Lower lobe of right lung (tissue), 2 donors: ENCODE results near the gene TMED9. TPM values are rescaled to one million over a fixed set of nuclear protein-coding genes. Genes with fewer than 3 reads are reported as not detected.

ENCODE experiments used
- ATAC-seq, 2 donors: fragments of 200-7000 bp; cut with Tn5 transposase; one replicate each; pipeline ENCODE4 v1.9.1; 2020 to 2022; ENCODE audit warnings: mild to moderate bottlenecking in 2 of 2, moderate library complexity in 2 of 2
- DNase-seq: peaks from one replicate; pipeline ENCODE4 v3.0.0-alpha.2; 2020
- H3K27ac ChIP-seq: fragments of 200-600 bp; one replicate; pipeline ENCODE4 v1.8.0; 2022
- H3K27me3 ChIP-seq: fragments of 200-600 bp; one replicate; pipeline ENCODE4 v1.8.0; 2022; ENCODE audit warnings: low read depth
- H3K36me3 ChIP-seq: fragments of 200-600 bp; one replicate; pipeline ENCODE4 v1.8.0; 2022; ENCODE audit warnings: mild to moderate bottlenecking
- H3K4me1 ChIP-seq: fragments of 200-600 bp; one replicate; pipeline ENCODE4 v1.8.0; 2022
- H3K4me3 ChIP-seq: fragments of 200-600 bp; one replicate; pipeline ENCODE4 v1.8.0; 2022; ENCODE audit warnings: mild to moderate bottlenecking
- H3K9me3 ChIP-seq: fragments of 200-600 bp; one replicate; pipeline ENCODE4 v1.8.0; 2022
- intact Hi-C: fragments of 100-400 bp; cut with DNase I; formaldehyde crosslinking; loops from one replicate; pipeline ENCODE4 v1.11.0; 2022
- total RNA-seq: library from RNA; stranded (reverse); fragmentation: NEBNext Ultra II Directional; extraction: Animal tissue kit (Norgen Biotek cat#: 25700); gene quantifications from one replicate; pipeline ENCODE4 v1.2.1, GENCODE V29; 2021
- TF ChIP-seq, protein P1 (sequence below): fragments of 200-600 bp; IDR thresholded peaks from one replicate; pipeline ENCODE4 v1.8.0; 2022; ENCODE audit warnings: antibody characterized with exemption, mild to moderate bottlenecking
- donor health status: DM: no; HTN: yes; CAD: no; lungs with severe emphysema.

TMED9 gene
- total RNA-seq, 1 donor from 2014 or later = 132 TPM

DNA sequence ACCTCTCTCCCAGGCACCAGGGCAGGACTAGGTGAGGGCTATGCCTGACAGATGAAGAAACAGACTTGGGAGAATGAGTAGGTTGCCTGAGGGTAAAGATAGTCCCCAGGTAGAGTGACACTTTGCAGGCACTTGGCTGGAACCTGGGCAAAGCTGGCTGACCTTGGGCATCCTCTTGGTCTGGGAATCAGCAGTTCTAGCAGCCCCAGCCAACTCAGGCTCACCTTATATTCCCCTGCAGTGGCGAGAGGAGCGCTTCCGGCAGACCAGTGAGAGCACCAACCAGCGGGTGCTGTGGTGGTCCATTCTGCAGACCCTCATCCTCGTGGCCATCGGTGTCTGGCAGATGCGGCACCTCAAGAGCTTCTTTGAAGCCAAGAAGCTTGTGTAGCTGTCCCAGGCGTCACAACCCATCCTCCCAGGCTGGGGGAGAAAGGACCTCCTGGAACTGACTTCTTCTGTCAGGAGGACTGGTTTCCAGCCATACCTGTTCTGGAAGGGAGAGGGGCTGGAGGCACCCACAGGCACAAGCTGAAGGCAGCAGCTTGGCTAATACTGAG, 3.1 kb downstream of the TMED9 start:
- DNase-seq (no peak), ATAC-seq (no peak)
- Histone ChIP-seq H3K4me3 (no peak overlapping the region), H3K9me3 (no peaks in the 10 kb centered on the region), H3K36me3 (peaks cover 38% of the 10 kb centered on the region), H3K27ac (no peak overlapping the region), H3K27me3 (peaks cover 5% of the 10 kb centered on the region), H3K4me1 (peaks cover 17% of the 10 kb centered on the region)
- TF ChIP-seq, protein P1, sequence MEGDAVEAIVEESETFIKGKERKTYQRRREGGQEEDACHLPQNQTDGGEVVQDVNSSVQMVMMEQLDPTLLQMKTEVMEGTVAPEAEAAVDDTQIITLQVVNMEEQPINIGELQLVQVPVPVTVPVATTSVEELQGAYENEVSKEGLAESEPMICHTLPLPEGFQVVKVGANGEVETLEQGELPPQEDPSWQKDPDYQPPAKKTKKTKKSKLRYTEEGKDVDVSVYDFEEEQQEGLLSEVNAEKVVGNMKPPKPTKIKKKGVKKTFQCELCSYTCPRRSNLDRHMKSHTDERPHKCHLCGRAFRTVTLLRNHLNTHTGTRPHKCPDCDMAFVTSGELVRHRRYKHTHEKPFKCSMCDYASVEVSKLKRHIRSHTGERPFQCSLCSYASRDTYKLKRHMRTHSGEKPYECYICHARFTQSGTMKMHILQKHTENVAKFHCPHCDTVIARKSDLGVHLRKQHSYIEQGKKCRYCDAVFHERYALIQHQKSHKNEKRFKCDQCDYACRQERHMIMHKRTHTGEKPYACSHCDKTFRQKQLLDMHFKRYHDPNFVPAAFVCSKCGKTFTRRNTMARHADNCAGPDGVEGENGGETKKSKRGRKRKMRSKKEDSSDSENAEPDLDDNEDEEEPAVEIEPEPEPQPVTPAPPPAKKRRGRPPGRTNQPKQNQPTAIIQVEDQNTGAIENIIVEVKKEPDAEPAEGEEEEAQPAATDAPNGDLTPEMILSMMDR = no peak
- intact Hi-C loops = no loop called here

DNA sequence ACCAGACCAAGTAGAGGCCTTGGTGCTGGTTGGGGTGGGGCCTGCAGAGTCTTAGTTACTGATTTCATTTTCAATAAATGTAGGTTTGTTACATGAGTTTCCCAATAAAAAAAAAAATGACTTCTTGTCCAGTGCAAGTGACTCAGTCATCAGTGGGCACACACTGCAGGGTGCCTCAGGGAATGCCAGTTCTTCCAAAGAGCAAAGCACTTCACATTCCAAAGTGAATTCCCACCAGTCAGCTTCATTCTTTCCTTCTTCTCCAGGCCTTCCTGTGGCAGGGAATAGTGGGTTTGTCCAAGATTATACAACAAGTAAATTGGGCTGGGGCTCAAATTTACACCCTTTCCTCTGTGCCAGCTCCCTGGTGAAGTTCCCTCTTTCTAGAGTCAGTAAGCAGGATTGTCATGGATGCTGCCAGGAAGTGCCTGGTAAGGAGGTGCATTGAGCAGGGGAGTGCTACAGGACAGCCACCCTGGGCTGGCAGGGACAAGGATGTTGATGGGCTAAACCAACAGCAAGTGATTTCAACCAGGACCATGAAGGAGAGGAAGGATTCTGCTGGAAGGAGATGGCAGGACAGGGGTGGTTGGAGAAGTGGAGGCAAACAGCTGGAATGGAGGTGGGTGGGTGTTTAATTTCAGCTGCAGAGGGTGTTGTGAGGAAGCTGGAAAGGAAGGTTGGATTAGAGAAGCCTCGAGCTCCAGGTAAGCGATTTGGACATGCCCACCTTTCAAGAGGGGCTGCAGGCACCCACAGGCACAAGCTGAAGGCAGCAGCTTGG, 4.2 kb downstream of the TMED9 start:
- intact Hi-C loops = no loop called here
- Histone ChIP-seq H3K27me3 (no peaks in the 10 kb centered on the region), H3K4me1 (peaks cover 24% of the 10 kb centered on the region), H3K36me3 (peaks cover 38% of the 10 kb centered on the region), H3K4me3 (no peak overlapping the region), H3K9me3 (no peaks in the 10 kb centered on the region), H3K27ac (no peak overlapping the region)
- DNase-seq (no peak), ATAC-seq (no peak)
- TF ChIP-seq, protein P1 = no peak

DNA sequence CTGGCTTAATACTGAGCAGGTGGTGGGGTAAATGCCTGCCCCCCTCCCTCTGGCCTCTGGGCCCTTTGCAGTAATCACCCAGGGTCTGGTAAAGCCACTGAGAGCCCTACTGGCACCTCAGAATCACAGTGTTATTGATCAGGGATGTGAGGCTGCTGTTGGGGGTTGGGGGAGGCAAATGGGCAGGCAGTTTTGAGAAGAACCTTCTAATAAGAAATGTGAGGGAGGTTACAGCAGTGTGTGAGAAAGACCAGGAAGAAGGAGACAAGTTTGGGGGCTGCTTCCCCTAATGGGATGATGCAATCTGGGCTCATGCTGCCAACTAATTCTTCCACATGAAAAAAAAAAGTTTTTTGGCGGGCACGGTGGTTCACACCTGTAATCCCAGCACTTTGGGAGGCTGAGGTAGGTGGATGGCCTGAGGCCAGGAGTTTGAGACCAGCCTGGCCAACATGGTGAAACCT, 4.8 kb downstream of the TMED9 start:
- intact Hi-C loops = no loop called here

DNA sequence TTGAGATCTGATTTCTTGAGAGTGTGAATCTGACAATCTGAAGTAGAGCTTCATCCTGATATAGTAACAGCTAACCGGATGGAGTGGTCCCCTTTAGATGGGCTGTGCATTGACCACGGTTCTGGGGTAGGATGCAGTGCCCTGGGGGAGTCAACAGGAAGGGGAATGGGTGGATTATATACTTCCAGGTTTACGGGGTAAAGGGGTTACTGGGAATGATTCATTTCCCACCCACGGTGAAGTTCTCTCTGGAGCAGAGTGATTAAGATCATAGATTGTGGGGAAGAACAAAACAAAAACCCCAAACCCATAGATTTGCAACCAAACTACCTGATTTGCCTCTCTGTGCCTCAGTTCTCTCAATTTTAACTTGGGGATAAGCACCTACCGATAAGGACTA, 6.5 kb downstream of the TMED9 start:
- Histone ChIP-seq H3K9me3 (no peaks in the 10 kb centered on the region), H3K4me1 (peaks cover 17% of the 10 kb centered on the region), H3K27ac (no peak overlapping the region), H3K4me3 (no peak overlapping the region), H3K36me3 (peaks cover 33% of the 10 kb centered on the region), H3K27me3 (no peaks in the 10 kb centered on the region)
- TF ChIP-seq, protein P1 = no peak
- ATAC-seq (no peak), DNase-seq (no peak)
- intact Hi-C loops = no loop called here

More for the DNA sequence above, 4.8 kb downstream of the TMED9 start:
- DNase-seq = no peak
- Histone ChIP-seq H3K27me3 (no peaks in the 10 kb centered on the region), H3K4me3 (no peak overlapping the region), H3K27ac (no peak overlapping the region), H3K4me1 (peaks cover 28% of the 10 kb centered on the region), H3K36me3 (peaks cover 38% of the 10 kb centered on the region), H3K9me3 (no peaks in the 10 kb centered on the region)
- ATAC-seq = no peak
- TF ChIP-seq, protein P1 = no peak

DNA sequence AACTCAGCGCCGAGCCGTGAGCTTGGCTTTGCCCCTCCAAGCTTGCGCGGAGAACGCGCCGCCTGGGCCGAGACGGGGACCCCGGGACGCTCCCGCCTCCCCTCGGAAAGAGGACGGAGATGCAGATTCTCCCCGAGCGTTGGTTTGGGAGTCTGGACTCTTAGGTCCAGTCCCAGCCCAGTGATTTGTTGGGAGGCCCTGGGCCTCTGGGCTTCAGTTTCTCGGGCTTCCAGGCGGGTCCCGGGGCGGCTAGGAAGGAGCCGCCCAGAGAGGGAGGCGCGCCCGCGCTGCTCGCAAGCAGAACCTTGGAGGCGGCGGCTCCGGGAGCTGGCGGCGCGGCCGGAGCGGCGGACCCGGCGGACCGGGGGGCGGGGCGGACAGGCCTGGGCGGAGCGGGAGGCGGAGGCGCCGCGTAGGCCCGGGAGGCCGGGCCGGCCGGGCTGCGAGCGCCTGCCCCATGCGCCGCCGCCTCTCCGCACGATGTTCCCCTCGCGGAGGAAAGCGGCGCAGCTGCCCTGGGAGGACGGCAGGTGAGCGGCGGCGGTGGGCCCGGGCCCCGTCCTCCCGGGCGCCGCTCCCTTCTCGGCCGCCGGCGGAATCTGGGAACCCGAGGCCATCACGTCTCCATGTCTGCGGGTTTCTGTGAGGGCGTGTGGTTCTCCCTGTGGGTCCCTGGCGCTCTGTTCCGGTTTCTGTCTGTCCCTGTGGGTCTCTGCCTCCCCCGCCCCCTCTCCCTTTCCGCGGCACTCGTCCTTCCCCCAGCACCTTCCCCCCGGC, 7.9 kb downstream of the TMED9 start, which contains the start of gene B4GALT7:
Gene B4GALT7 (plus strand): TSS at position 402 of the 777 bp plus-strand sequence. CDS start 79 bp downstream, at position 481.
- DNase-seq (peak; percentile 91), ATAC-seq (peak; percentile 97 to 98)
- TF ChIP-seq, protein P1 = no peak
- Histone ChIP-seq H3K27me3 (no peaks in the 10 kb centered on the region), H3K27ac (peak within 1 kb of the TSS; percentile 87), H3K4me3 (peak within 1 kb of the TSS; percentile 89), H3K9me3 (no peaks in the 10 kb centered on the region), H3K36me3 (peaks cover 19% of the 10 kb centered on the region), H3K4me1 (peaks cover 10% of the 10 kb centered on the region)
- intact Hi-C loops = no loop called here
